NCI-H226 (cell line): Measurements from ENCODE around the gene HNRNPA2B1.
"Not testable (repeated sequence)": the region's sequence is repeated elsewhere in the genome, so short reads cannot be mapped to it uniquely, and the experiment has no call there.

ENCODE experiments used
- DNase-seq: peaks from one replicate; pipeline ENCODE4 v3.0.0-alpha.2; 2015

HNRNPA2B1 gene

GRCh38 chr7:26197153-26198115 lies 3.1 kb downstream of the HNRNPA2B1 start:
- DNase-seq = no peak

- no peak for DNase-seq
Observed at GRCh38 chr7:26195867-26196657, 4.5 kb downstream of the HNRNPA2B1 start.

- DNase-seq = no peak
Observed at GRCh38 chr7:26195182-26195581, 5.4 kb downstream of the HNRNPA2B1 start.

- not testable (repeated sequence) for DNase-seq
Observed at GRCh38 chr7:26194764-26195163, 5.8 kb downstream of the HNRNPA2B1 start.

GRCh38 chr7:26193432-26194207 lies 6.9 kb downstream of the HNRNPA2B1 start:
- no peak for DNase-seq

- DNase-seq = no peak
Observed at GRCh38 chr7:26192485-26193087, 8.0 kb downstream of the HNRNPA2B1 start.

GRCh38 chr7:26191974-26192479 lies 8.5 kb downstream of the HNRNPA2B1 start:
- DNase-seq = no peak

- DNase-seq = no peak
Observed at GRCh38 chr7:26191233-26191973, 9.1 kb downstream of the HNRNPA2B1 start.

- DNase-seq = no peak
Observed at GRCh38 chr7:26190417-26190869, 10.1 kb downstream of the HNRNPA2B1 start.

GRCh38 chr7:26189697-26190096 lies 10.8 kb downstream of the HNRNPA2B1 start:
- no peak for DNase-seq

- DNase-seq = no peak
Observed at GRCh38 chr7:26188957-26189541, 11.5 kb downstream of the HNRNPA2B1 start.

- no peak for DNase-seq
Observed at GRCh38 chr7:26188206-26188956, 12.2 kb downstream of the HNRNPA2B1 start.

GRCh38 chr7:26187380-26188205 lies 13.0 kb downstream of the HNRNPA2B1 start:
- DNase-seq = no peak

- peak; percentile 50 for DNase-seq
Observed at GRCh38 chr7:26186364-26187311, 13.9 kb downstream of the HNRNPA2B1 start.

GRCh38 chr7:26185844-26186180 lies 14.7 kb downstream of the HNRNPA2B1 start:
- DNase-seq = no peak

GRCh38 chr7:26185131-26185843 lies 15.3 kb downstream of the HNRNPA2B1 start:
- no peak for DNase-seq

- not testable (repeated sequence) for DNase-seq
Observed at GRCh38 chr7:26184281-26185101, 16.1 kb downstream of the HNRNPA2B1 start.
